Cardiac muscle cell (in vitro differentiated cells and primary cell): ENCODE measurements around the gene HOXD3. TPM values are rescaled to one million over a fixed set of nuclear protein-coding genes. Genes with fewer than 3 reads are reported as not detected.

Experiments used
- DNase-seq, 2 donors: peaks; one replicate each; pipeline versions ENCODE4 v3.0.0 to v3.0.0-alpha.2; 2010 to 2017; ENCODE audit warnings: low read depth in 1 of 2, low spot score in 1 of 2
- H3K27ac ChIP-seq: fragments of 200-600 bp; sonication (generic); 2 replicates; pipeline ENCODE4 v1.5.1; 2016
- H3K27me3 ChIP-seq: fragments of 200-600 bp; sonication (generic); 2 replicates; pipeline ENCODE4 v1.6.0; 2016; ENCODE audit warnings: control low read depth
- H3K36me3 ChIP-seq: fragments of 200-600 bp; sonication (generic); 2 replicates; pipeline ENCODE4 v1.5.1; 2016; ENCODE audit warnings: control low read depth
- H3K4me1 ChIP-seq: fragments of 200-600 bp; sonication (generic); 2 replicates; pipeline ENCODE4 v1.8.1; 2017; ENCODE audit warnings: low read depth, mild to moderate bottlenecking, mixed run types
- H3K4me3 ChIP-seq: fragments of 200-600 bp; sonication (generic); 2 replicates; pipeline ENCODE4 v1.5.1; 2016; ENCODE audit warnings: mild to moderate bottlenecking
- H3K9me3 ChIP-seq: fragments of 200-600 bp; sonication (generic); 2 replicates; pipeline ENCODE4 v1.5.1; 2017; ENCODE audit warnings: low read depth, mild to moderate bottlenecking, control low read depth
- polyA plus RNA-seq: library from polyadenylated mRNA; unstranded; fragments of >200 nt; fragmentation: Nextera tagmentation; extraction: Ambion mirVana; gene quantifications from 2 replicates; pipeline ENCODE4 v1.2.1, GENCODE V29; 2016
- total RNA-seq: library from RNA; depleted of rRNA; stranded (reverse); fragments of >200 nt; gene quantifications from 2 replicates; pipeline ENCODE4 v1.2.3, GENCODE V29; 2016
- TF ChIP-seq, protein P1 (sequence below): IDR thresholded peaks from 2 replicates; pipeline ENCODE4 v1.5.1; 2012; ENCODE audit warnings: low read depth, mild to moderate bottlenecking, low read length

The HOXD3 gene
- 0.12 TPM in 1 of 2 replicates, not detected in the other for total RNA-seq
- polyA plus RNA-seq: not detected in 2 replicates

DNA sequence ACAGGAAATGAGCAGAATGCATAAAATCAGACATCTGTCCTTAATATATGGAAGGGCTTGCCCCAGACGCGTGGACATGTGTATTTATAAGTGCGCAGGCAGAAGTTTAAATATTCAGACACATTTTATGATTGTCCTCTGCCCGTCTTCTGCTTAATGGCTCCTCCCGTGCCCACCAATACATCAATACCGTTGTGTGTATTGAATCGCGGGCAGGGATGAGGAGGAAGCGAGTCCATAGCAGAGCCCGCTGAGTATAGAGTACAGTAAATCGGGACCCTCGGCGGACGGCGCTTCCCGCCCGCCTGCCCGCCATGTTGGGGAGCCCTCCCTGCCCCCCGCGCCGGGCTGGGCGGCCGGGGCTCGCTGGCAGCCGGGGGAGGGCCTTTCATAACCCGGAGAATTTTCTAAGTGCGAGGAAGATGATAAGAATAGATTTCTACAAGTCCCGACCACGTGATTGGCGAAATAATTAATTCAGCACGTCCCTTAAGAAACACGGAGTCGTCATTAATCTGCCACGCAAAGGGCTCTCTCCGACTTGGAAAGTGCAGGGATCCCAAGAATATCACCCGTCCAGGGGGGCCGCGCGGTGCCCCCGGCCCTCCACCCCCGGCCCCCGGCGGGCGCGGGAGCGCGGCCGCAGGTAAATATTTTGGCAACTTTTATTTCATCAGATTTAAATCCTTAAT lies at the start of gene HOXD3:
Gene HOXD3 (plus strand): TSS at position 501 of the 692 bp plus-strand sequence. CDS start 11,808 bp downstream, outside the sequence.
- Histone ChIP-seq H3K27ac (no peak within 1 kb of the TSS), H3K36me3 (no peaks in the 10 kb centered on the region), H3K9me3 (peaks cover 3% of the 10 kb centered on the region), H3K4me1 (peaks cover 10% of the 10 kb centered on the region), H3K27me3 (peaks cover 100% of the 10 kb centered on the region), H3K4me3 (peak within 1 kb of the TSS; percentile 12)
- TF ChIP-seq, protein P1, sequence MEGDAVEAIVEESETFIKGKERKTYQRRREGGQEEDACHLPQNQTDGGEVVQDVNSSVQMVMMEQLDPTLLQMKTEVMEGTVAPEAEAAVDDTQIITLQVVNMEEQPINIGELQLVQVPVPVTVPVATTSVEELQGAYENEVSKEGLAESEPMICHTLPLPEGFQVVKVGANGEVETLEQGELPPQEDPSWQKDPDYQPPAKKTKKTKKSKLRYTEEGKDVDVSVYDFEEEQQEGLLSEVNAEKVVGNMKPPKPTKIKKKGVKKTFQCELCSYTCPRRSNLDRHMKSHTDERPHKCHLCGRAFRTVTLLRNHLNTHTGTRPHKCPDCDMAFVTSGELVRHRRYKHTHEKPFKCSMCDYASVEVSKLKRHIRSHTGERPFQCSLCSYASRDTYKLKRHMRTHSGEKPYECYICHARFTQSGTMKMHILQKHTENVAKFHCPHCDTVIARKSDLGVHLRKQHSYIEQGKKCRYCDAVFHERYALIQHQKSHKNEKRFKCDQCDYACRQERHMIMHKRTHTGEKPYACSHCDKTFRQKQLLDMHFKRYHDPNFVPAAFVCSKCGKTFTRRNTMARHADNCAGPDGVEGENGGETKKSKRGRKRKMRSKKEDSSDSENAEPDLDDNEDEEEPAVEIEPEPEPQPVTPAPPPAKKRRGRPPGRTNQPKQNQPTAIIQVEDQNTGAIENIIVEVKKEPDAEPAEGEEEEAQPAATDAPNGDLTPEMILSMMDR: no peak
- DNase-seq: no peak

- Histone ChIP-seq H3K36me3 (no peaks in the 10 kb centered on the region), H3K4me3 (no peak overlapping the region), H3K4me1 (peaks cover 5% of the 10 kb centered on the region), H3K9me3 (no peaks in the 10 kb centered on the region), H3K27ac (no peak overlapping the region), H3K27me3 (peaks cover 99% of the 10 kb centered on the region)
- DNase-seq: no peak
- TF ChIP-seq, protein P1: no peak
Measured at GRCh38 chr2:176107731-176108181, 49.4 kb upstream of the HOXD3 start.

DNA sequence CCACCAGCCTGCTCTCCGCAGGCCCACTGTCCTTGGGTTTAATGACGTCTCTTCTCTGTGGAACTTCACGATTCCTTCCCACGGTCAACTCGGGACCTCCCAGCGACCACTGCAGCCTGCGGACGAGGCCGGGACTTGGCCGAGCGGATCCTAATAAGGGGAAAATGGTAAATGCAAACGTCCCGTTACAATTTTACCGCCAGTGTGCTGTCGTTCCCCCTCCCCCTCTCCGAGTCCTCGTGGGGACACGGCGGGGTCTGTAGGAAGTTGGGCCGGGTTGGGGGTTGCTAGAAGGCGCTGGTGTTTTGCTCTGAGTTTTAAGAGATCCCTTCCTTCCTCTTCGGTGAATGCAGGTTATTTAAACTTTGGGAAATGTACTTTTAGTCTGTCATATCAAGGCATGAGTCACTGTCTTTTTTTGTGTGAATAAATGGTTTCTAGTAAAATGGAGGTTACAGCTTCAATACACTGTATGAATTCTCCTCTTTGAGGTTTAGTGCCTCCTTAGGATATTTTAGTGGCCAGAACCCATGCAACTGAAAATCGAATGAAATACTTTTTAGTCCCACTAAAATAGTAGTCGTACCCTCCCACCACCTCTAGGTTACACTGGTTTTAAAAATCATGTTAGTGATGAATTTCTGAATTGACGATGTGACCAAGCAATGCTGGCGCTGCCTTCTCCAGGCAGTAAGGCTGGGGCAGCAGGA lies 47.8 kb upstream of the HOXD3 start:
- TF ChIP-seq, protein P1: no peak
- H3K27ac ChIP-seq: no peak overlapping the region
- H3K4me3 ChIP-seq: no peak overlapping the region
- DNase-seq: no peak
- peaks cover 3% of the 10 kb centered on the region for H3K4me1 ChIP-seq
- no peaks in the 10 kb centered on the region for H3K9me3 ChIP-seq
- no peaks in the 10 kb centered on the region for H3K36me3 ChIP-seq
- H3K27me3 ChIP-seq: peaks cover 99% of the 10 kb centered on the region

GRCh38 chr2:176109946-176110345 lies 47.2 kb upstream of the HOXD3 start:
- Histone ChIP-seq H3K9me3 (no peaks in the 10 kb centered on the region), H3K27ac (no peak overlapping the region), H3K4me3 (no peak overlapping the region), H3K36me3 (no peaks in the 10 kb centered on the region), H3K4me1 (peaks cover 2% of the 10 kb centered on the region), H3K27me3 (peaks cover 99% of the 10 kb centered on the region)
- TF ChIP-seq, protein P1: no peak
- no peak for DNase-seq

DNA sequence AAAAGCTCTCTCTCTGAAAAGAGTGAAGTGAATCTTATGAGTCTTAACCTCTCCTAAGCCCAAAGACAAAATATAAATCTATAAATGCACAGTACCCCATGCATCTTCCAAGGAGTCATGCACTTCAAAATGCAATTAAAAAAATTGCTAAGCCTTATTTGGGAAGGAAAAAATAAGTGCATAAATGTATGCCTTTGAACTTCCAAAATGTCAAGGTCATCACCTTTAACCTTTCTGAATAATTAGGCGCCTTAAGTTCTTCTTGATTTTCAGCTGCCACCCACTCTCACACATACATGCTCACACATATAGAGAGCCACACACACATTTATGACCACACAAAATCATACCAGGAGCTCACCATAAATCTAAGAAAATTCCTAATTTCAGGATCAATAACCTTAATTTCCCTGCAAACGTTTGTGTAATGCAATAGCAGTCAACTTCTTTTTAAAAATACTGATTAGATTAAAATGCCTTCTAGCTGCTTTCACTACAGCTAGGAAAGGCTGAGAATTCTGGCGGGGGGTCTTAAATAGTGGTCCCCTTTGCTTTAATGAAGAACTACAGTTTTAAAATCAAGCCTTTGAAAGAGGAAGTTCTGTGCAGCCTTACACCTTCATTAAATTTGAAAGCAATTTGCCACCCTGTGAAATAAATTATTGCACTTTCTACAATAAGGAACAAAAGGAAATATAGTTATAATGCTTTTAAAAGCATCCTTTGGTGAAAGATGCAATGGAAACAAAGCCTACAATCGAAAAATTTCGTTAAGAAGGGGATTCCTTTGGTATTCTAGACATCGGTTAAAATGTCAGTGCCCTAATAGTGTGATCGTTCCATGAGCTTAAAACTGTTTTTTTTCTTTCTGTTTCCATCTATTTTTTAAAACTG lies 46.4 kb upstream of the HOXD3 start:
- TF ChIP-seq, protein P1: no peak
- Histone ChIP-seq H3K4me1 (peaks cover 2% of the 10 kb centered on the region), H3K36me3 (no peaks in the 10 kb centered on the region), H3K27ac (no peak overlapping the region), H3K4me3 (no peak overlapping the region), H3K9me3 (no peaks in the 10 kb centered on the region), H3K27me3 (peaks cover 99% of the 10 kb centered on the region)
- DNase-seq: no peak
